Natural killer cell treated with Interleukin-12 subunit alpha and Interleukin-12 subunit beta and Interleukin-15 and Interleukin-18, amount 100 ng/mL, for 72 hours (primary cell): ENCODE measurements around the gene MTAP. TPM values are rescaled to one million over a fixed set of nuclear protein-coding genes. Genes with fewer than 3 reads are reported as not detected.
"Not testable (repeated sequence)": the region's sequence is repeated elsewhere in the genome, so short reads cannot be mapped to it uniquely, and the experiment has no call there.

Experiments
- ATAC-seq, 2 donors: fragments of 150-1000 bp; cut with Tn5 transposase in 1 of 2; sonication (Bioruptor Pico), chemical (Tn5 transposase) in 1 of 2; 2 replicates each; pipeline ENCODE4 v1.10.0; 2021
- DNase-seq: peaks from one replicate; pipeline ENCODE4 v3.0.0; 2022; ENCODE audit warnings: low spot score
- H3K27ac Mint-ChIP-seq, 2 donors: 1 replicate in 1 of 2; 2 replicates in 1 of 2; pipeline ENCODE4 v1.8.0; 2022; ENCODE audit warnings: mixed read lengths in 2 of 2, mild to moderate bottlenecking in 1 of 2, moderate library complexity in 1 of 2
- H3K27me3 Mint-ChIP-seq, 2 donors: 1 replicate in 1 of 2; 2 replicates in 1 of 2; pipeline ENCODE4 v1.8.0; 2022; ENCODE audit warnings: mixed read lengths in 2 of 2
- H3K36me3 Mint-ChIP-seq: one replicate; pipeline ENCODE4 v1.8.0; 2022; ENCODE audit warnings: mixed read lengths
- H3K4me1 Mint-ChIP-seq, 2 donors: 1 replicate in 1 of 2; 2 replicates in 1 of 2; pipeline ENCODE4 v1.8.0; 2022; ENCODE audit warnings: low read depth in 2 of 2, mixed read lengths in 2 of 2, mild to moderate bottlenecking in 1 of 2
- H3K4me3 Mint-ChIP-seq: one replicate; pipeline ENCODE4 v1.8.0; 2022; ENCODE audit warnings: mixed read lengths
- H3K9me3 Mint-ChIP-seq: 2 replicates; pipeline ENCODE4 v1.8.0; 2022; ENCODE audit warnings: mixed read lengths
- total RNA-seq, 2 donors: library from RNA; stranded (reverse); gene quantifications; one replicate each; pipeline ENCODE4 v1.2.3, GENCODE V29; 2022

The MTAP gene
- total RNA-seq, 2 donors from 2014 or later: 32.9 to 61.3 TPM

GRCh38 chr9:21931428-21931827 lies 129.0 kb downstream of the MTAP start:
- Mint-ChIP-seq H3K36me3 (no peaks in the 10 kb centered on the region), H3K4me3 (no peak overlapping the region), H3K27me3 (peaks cover 0 to 2% of the 10 kb centered on the region in 2 donors), H3K9me3 (peaks cover 3% of the 10 kb centered on the region), H3K27ac (no peak overlapping the region), H3K4me1 (peaks cover 0 to 8% of the 10 kb centered on the region in 2 donors)
- DNase-seq: no peak
- ATAC-seq: no peak

GRCh38 chr9:21933281-21933680 lies 130.8 kb downstream of the MTAP start:
- H3K36me3 Mint-ChIP-seq: no peaks in the 10 kb centered on the region
- H3K27me3 Mint-ChIP-seq: peaks cover 0 to 2% of the 10 kb centered on the region in 2 donors
- no peak overlapping the region for H3K4me3 Mint-ChIP-seq
- DNase-seq: no peak
- ATAC-seq: no peak
- peaks cover 3% of the 10 kb centered on the region for H3K9me3 Mint-ChIP-seq
- H3K4me1 Mint-ChIP-seq: no peaks in the 10 kb centered on the region
- H3K27ac Mint-ChIP-seq: no peak overlapping the region

- no peaks in the 10 kb centered on the region for H3K4me1 Mint-ChIP-seq
- ATAC-seq: no peak
- H3K36me3 Mint-ChIP-seq: no peaks in the 10 kb centered on the region
Observed at GRCh38 chr9:21933865-21934264, 131.4 kb downstream of the MTAP start.

GRCh38 chr9:21935631-21936030 lies 133.2 kb downstream of the MTAP start:
- H3K27ac Mint-ChIP-seq: no peak overlapping the region
- H3K27me3 Mint-ChIP-seq: no peaks in the 10 kb centered on the region
- no peak for ATAC-seq
- H3K36me3 Mint-ChIP-seq: no peaks in the 10 kb centered on the region
- no peaks in the 10 kb centered on the region for H3K4me1 Mint-ChIP-seq
- no peaks in the 10 kb centered on the region for H3K9me3 Mint-ChIP-seq
- H3K4me3 Mint-ChIP-seq: no peak overlapping the region
- DNase-seq: no peak

More at GRCh38 chr9:21933865-21934264, 131.4 kb downstream of the MTAP start:
- Mint-ChIP-seq H3K9me3 (peaks cover 3% of the 10 kb centered on the region), H3K4me3 (no peak overlapping the region), H3K27ac (no peak overlapping the region), H3K27me3 (peaks cover 0 to 2% of the 10 kb centered on the region in 2 donors)
- DNase-seq: no peak

GRCh38 chr9:21936161-21936560 lies 133.7 kb downstream of the MTAP start:
- H3K4me3 Mint-ChIP-seq: no peak overlapping the region
- ATAC-seq (no peak), DNase-seq (no peak)
- peaks cover 0 to 1% of the 10 kb centered on the region in 2 donors for H3K27me3 Mint-ChIP-seq
- H3K36me3 Mint-ChIP-seq: no peaks in the 10 kb centered on the region
- no peaks in the 10 kb centered on the region for H3K9me3 Mint-ChIP-seq
- H3K4me1 Mint-ChIP-seq: no peaks in the 10 kb centered on the region
- no peak overlapping the region for H3K27ac Mint-ChIP-seq

- no peaks in the 10 kb centered on the region for H3K4me1 Mint-ChIP-seq
- peak overlapping the region in 1 of 2 donors; percentile 59 for H3K27ac Mint-ChIP-seq
- H3K4me3 Mint-ChIP-seq: no peak overlapping the region
- DNase-seq: no peak
- no peaks in the 10 kb centered on the region for H3K9me3 Mint-ChIP-seq
- H3K36me3 Mint-ChIP-seq: no peaks in the 10 kb centered on the region
- ATAC-seq: no peak
- H3K27me3 Mint-ChIP-seq: peaks cover 24 to 28% of the 10 kb centered on the region in 2 donors
Observed at GRCh38 chr9:21941337-21941995, 139.0 kb downstream of the MTAP start.

- H3K27ac Mint-ChIP-seq: no peak overlapping the region
- no peak for ATAC-seq
- H3K4me3 Mint-ChIP-seq: no peak overlapping the region
- no peaks in the 10 kb centered on the region for H3K4me1 Mint-ChIP-seq
- H3K27me3 Mint-ChIP-seq: peaks cover 28 to 35% of the 10 kb centered on the region in 2 donors
- no peaks in the 10 kb centered on the region for H3K9me3 Mint-ChIP-seq
- no peaks in the 10 kb centered on the region for H3K36me3 Mint-ChIP-seq
- no peak for DNase-seq
Observed at GRCh38 chr9:21943464-21943863, 141.0 kb downstream of the MTAP start.

- Mint-ChIP-seq H3K9me3 (no peaks in the 10 kb centered on the region), H3K36me3 (no peaks in the 10 kb centered on the region), H3K27ac (no peak overlapping the region), H3K4me1 (peaks cover 2 to 4% of the 10 kb centered on the region in 2 donors), H3K4me3 (no peak overlapping the region), H3K27me3 (peaks cover 31 to 41% of the 10 kb centered on the region in 2 donors)
- no peak for ATAC-seq
- no peak for DNase-seq
Observed at GRCh38 chr9:21945606-21946005, 143.2 kb downstream of the MTAP start.

GRCh38 chr9:21958833-21959232 lies 156.4 kb downstream of the MTAP start:
- Mint-ChIP-seq H3K4me1 (no peaks in the 10 kb centered on the region), H3K4me3 (no peak overlapping the region), H3K9me3 (peaks cover 3% of the 10 kb centered on the region), H3K36me3 (peaks cover 6% of the 10 kb centered on the region), H3K27me3 (peaks cover 37 to 52% of the 10 kb centered on the region in 2 donors), H3K27ac (no peak overlapping the region)
- DNase-seq (no peak), ATAC-seq (peak in 1 of 2 donors; percentile 41)

GRCh38 chr9:21959268-21959667 lies 156.8 kb downstream of the MTAP start:
- H3K36me3 Mint-ChIP-seq, DNase-seq, H3K27ac Mint-ChIP-seq, ATAC-seq, H3K9me3 Mint-ChIP-seq, H3K4me3 Mint-ChIP-seq, H3K4me1 Mint-ChIP-seq: not testable (repeated sequence)
- H3K27me3 Mint-ChIP-seq: peaks cover 41 to 52% of the 10 kb centered on the region in 2 donors

GRCh38 chr9:21961569-21961968 lies 159.1 kb downstream of the MTAP start:
- H3K4me1 Mint-ChIP-seq: peaks cover 14 to 22% of the 10 kb centered on the region in 2 donors
- peaks cover 51 to 61% of the 10 kb centered on the region in 2 donors for H3K27me3 Mint-ChIP-seq
- peaks cover 3% of the 10 kb centered on the region for H3K9me3 Mint-ChIP-seq
- H3K4me3 Mint-ChIP-seq: no peak overlapping the region
- ATAC-seq (no peak), DNase-seq (no peak)
- no peak overlapping the region for H3K27ac Mint-ChIP-seq
- peaks cover 17% of the 10 kb centered on the region for H3K36me3 Mint-ChIP-seq

- H3K9me3 Mint-ChIP-seq: peaks cover 3% of the 10 kb centered on the region
- H3K4me3 Mint-ChIP-seq: peak overlapping the region; percentile 67
- ATAC-seq (peak; percentile 74 to 79), DNase-seq (no peak)
- H3K27ac Mint-ChIP-seq: peak overlapping the region in 1 of 2 donors; percentile 31
- H3K36me3 Mint-ChIP-seq: peaks cover 29% of the 10 kb centered on the region
- H3K27me3 Mint-ChIP-seq: peaks cover 70 to 90% of the 10 kb centered on the region in 2 donors
- peaks cover 31 to 44% of the 10 kb centered on the region in 2 donors for H3K4me1 Mint-ChIP-seq
Observed at GRCh38 chr9:21964925-21965385, 162.5 kb downstream of the MTAP start.

- H3K4me1 Mint-ChIP-seq: peaks cover 34 to 44% of the 10 kb centered on the region in 2 donors
- H3K4me3 Mint-ChIP-seq: peak overlapping the region; percentile 67
- peaks cover 3% of the 10 kb centered on the region for H3K9me3 Mint-ChIP-seq
- ATAC-seq: peak; percentile 78 to 81
- peak overlapping the region; percentile 31 to 64 for H3K27ac Mint-ChIP-seq
- peaks cover 72 to 90% of the 10 kb centered on the region in 2 donors for H3K27me3 Mint-ChIP-seq
- DNase-seq: no peak
- H3K36me3 Mint-ChIP-seq: peaks cover 29% of the 10 kb centered on the region
Observed at GRCh38 chr9:21965401-21965951, 163.0 kb downstream of the MTAP start.

- peaks cover 33% of the 10 kb centered on the region for H3K36me3 Mint-ChIP-seq
- H3K9me3 Mint-ChIP-seq: peaks cover 3% of the 10 kb centered on the region
- H3K4me3 Mint-ChIP-seq: peak overlapping the region; percentile 67
- peaks cover 72 to 93% of the 10 kb centered on the region in 2 donors for H3K27me3 Mint-ChIP-seq
- peak overlapping the region in 1 of 2 donors; percentile 31 for H3K27ac Mint-ChIP-seq
- no peak for DNase-seq
- H3K4me1 Mint-ChIP-seq: peaks cover 37 to 47% of the 10 kb centered on the region in 2 donors
- ATAC-seq: no peak
Observed at GRCh38 chr9:21966140-21966851, 163.9 kb downstream of the MTAP start.
